Fibroblast of pulmonary artery (primary cell): ENCODE measurements around the gene CD36.
A peak's percentile ranks its signal among the peaks of the same experiment; 100 is the strongest.

Experiments
- DNase-seq: peaks from one replicate; pipeline ENCODE4 v3.0.0-alpha.2; 2010; ENCODE audit warnings: low read depth
- H3K4me3 ChIP-seq: replicated peaks from 2 replicates; pipeline ENCODE4 v1.5.1; 2011; ENCODE audit warnings: low read depth, mild to moderate bottlenecking, control low read depth, low read length, moderate library complexity
- CTCF ChIP-seq: IDR thresholded peaks from 2 replicates; pipeline ENCODE4 v1.5.1; 2011; ENCODE audit warnings: mild to moderate bottlenecking, control low read depth, low read length, inconsistent platforms; ENCODE audit errors: missing control alignments

The CD36 gene

GRCh38 chr7:80705130-80705781 lies 66.8 kb downstream of the CD36 start:
- no peak for DNase-seq
- no peak overlapping the region for H3K4me3 ChIP-seq
- no peak for TF ChIP-seq CTCF

GRCh38 chr7:80707318-80707717 lies 68.9 kb downstream of the CD36 start:
- no peak overlapping the region for H3K4me3 ChIP-seq
- no peak for TF ChIP-seq CTCF
- no peak for DNase-seq

GRCh38 chr7:80708123-80708522 lies 69.7 kb downstream of the CD36 start:
- no peak overlapping the region for H3K4me3 ChIP-seq
- DNase-seq, result no peak
- no peak for TF ChIP-seq CTCF

- TF ChIP-seq CTCF, result no peak
- no peak overlapping the region for H3K4me3 ChIP-seq
- DNase-seq, result peak; percentile 28
Observed at GRCh38 chr7:80711531-80711930, 73.1 kb downstream of the CD36 start.

- no peak for TF ChIP-seq CTCF
- peak; percentile 27 for DNase-seq
- no peak overlapping the region for H3K4me3 ChIP-seq
Observed at GRCh38 chr7:80719261-80719660, 80.8 kb downstream of the CD36 start.

- no peak for DNase-seq
- no peak overlapping the region for H3K4me3 ChIP-seq
- no peak for TF ChIP-seq CTCF
Observed at GRCh38 chr7:80720146-80720545, 81.7 kb downstream of the CD36 start.
